K562 (cell line): ENCODE results near the gene TNC. TPM values are rescaled to one million over a fixed set of nuclear protein-coding genes. Genes with fewer than 3 reads are reported as not detected.

Experiments
- DDX20 ChIP-seq: fragments of 450-650 bp; IDR thresholded peaks from 2 replicates; pipeline ENCODE4 v1.6.1; 2016; ENCODE audit warnings: missing genetic modification characterization, low read depth, mild to moderate bottlenecking, missing compliant biosample characterization, moderate library complexity
- DMBX1 ChIP-seq: fragments of 250-450 bp; sonication (Bioruptor Pico); IDR thresholded peaks from 2 replicates; pipeline ENCODE4 v1.8.0; 2022; ENCODE audit warnings: inconsistent platforms, mild to moderate bottlenecking, moderate library complexity, borderline replicate concordance
- ETV5 ChIP-seq: sonication (generic); formaldehyde crosslinking; IDR thresholded peaks from 2 replicates; pipeline ENCODE4 v1.4.0; 2020; ENCODE audit warnings: low read depth, mild to moderate bottlenecking, missing genetic modification reagents
- SFPQ ChIP-seq: fragments of 200-400 bp; formaldehyde crosslinking; IDR thresholded peaks from 2 replicates; pipeline ENCODE4 v1.6.1; 2017; ENCODE audit warnings: mild to moderate bottlenecking, low read depth, low read length, moderate library complexity
- SIX5 ChIP-seq, 2 experiments: IDR thresholded peaks; 2 replicates each; pipeline ENCODE4 v1.6.1; 2011; ENCODE audit warnings: low read length in 2 of 2, borderline replicate concordance in 1 of 2, low read depth in 1 of 2, mild to moderate bottlenecking in 1 of 2, moderate library complexity in 1 of 2; ENCODE audit not compliant: insufficient read depth in 1 of 2
- SPI1 ChIP-seq: IDR thresholded peaks from 2 replicates; pipeline ENCODE4 v1.6.1; 2011; ENCODE audit warnings: low read depth, low read length, control low read depth, borderline replicate concordance
- TCF3 ChIP-seq: sonication (generic); formaldehyde crosslinking; IDR thresholded peaks from 2 replicates; pipeline ENCODE4 v1.4.0; 2020; ENCODE audit warnings: mild to moderate bottlenecking, missing genetic modification reagents
- TCF7 ChIP-seq: sonication (generic); IDR thresholded peaks from 2 replicates; pipeline ENCODE4 v1.6.1; 2016; ENCODE audit warnings: antibody characterized with exemption, borderline replicate concordance
- ZNF695 ChIP-seq: fragments of 450-650 bp; formaldehyde crosslinking; IDR thresholded peaks from 2 replicates; pipeline ENCODE4 v1.4.0; 2020; ENCODE audit warnings: mild to moderate bottlenecking, moderate library complexity
- polyA plus RNA-seq, 8 experiments: library from polyadenylated mRNA; depleted of rRNA in 4 of 8; stranded (reverse) in 5 of 8; unstranded in 3 of 8; fragments of >200 nt; fragmentation: Nextera tagmentation in 2 of 8; fragmentation: Illumina TruSeq in 1 of 8; extraction: Ambion mirVana in 2 of 8; extraction: Trizol in 1 of 8; gene quantifications; 2 replicates each; pipeline versions ENCODE4 v1.2.1 to v1.2.3, GENCODE V29; 2011 to 2014; ENCODE audit warnings: inconsistent platforms in 1 of 8, missing spikeins in 1 of 8
- total RNA-seq, 7 experiments: library from RNA; depleted of rRNA in 6 of 7; stranded (reverse); fragments of >200 nt in 6 of 7; fragmentation: Illumina TruSeq in 2 of 7; extraction: Trizol in 2 of 7; gene quantifications; 2 replicates each; pipeline versions ENCODE4 v1.2.1 to v1.2.3, GENCODE V29; 2011 to 2021; ENCODE audit warnings: low replicate concordance in 1 of 7
- TF ChIP-seq, protein P1 (sequence below): fragments of 450-650 bp; IDR thresholded peaks from 2 replicates; pipeline ENCODE4 v1.6.1; 2017; ENCODE audit warnings: antibody characterized with exemption, mild to moderate bottlenecking

The TNC gene
- total and polyA plus RNA-seq, 9 of the 15 experiments (the other 6 are each of a cell fraction or from before 2014, with no cell fraction given): under 0.01 to 0.29 TPM; not detected in 7

DNA sequence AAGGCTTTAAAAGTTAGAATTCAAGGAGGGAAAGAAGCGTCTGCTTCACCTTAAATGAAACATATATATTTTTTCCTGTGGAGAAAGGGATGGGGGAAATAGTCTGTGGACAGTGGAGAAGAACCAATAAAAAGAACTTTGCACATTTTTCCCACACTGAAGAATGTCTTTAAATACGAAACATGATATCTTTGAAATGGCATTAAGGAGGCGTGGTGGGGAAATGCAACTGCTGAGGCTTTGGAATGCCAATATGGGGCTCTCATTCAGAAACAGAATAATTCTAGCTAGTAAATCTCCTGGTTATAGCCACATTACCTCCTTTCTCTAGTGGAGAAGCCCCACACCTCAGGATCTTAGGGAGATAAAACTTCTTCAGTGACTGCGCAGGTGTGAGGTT, 46.8 kb downstream of the TNC start (continued):
- TF ChIP-seq SIX5 (IDR thresholded peaks at IDR 0.05; ENCODE audit: borderline replicate concordance in 1 of 2, insufficient read depth in 1 of 2, low read depth in 1 of 2, low read length in 2 of 2): no peak
- no peak for TF ChIP-seq ZNF695
- no peak for TF ChIP-seq TCF7
- no peak for TF ChIP-seq DDX20 (tag)
- no peak for TF ChIP-seq ETV5
- no peak for TF ChIP-seq DMBX1
- TF ChIP-seq SPI1: no peak
- TF ChIP-seq SFPQ: no peak
- TF ChIP-seq, protein P1, sequence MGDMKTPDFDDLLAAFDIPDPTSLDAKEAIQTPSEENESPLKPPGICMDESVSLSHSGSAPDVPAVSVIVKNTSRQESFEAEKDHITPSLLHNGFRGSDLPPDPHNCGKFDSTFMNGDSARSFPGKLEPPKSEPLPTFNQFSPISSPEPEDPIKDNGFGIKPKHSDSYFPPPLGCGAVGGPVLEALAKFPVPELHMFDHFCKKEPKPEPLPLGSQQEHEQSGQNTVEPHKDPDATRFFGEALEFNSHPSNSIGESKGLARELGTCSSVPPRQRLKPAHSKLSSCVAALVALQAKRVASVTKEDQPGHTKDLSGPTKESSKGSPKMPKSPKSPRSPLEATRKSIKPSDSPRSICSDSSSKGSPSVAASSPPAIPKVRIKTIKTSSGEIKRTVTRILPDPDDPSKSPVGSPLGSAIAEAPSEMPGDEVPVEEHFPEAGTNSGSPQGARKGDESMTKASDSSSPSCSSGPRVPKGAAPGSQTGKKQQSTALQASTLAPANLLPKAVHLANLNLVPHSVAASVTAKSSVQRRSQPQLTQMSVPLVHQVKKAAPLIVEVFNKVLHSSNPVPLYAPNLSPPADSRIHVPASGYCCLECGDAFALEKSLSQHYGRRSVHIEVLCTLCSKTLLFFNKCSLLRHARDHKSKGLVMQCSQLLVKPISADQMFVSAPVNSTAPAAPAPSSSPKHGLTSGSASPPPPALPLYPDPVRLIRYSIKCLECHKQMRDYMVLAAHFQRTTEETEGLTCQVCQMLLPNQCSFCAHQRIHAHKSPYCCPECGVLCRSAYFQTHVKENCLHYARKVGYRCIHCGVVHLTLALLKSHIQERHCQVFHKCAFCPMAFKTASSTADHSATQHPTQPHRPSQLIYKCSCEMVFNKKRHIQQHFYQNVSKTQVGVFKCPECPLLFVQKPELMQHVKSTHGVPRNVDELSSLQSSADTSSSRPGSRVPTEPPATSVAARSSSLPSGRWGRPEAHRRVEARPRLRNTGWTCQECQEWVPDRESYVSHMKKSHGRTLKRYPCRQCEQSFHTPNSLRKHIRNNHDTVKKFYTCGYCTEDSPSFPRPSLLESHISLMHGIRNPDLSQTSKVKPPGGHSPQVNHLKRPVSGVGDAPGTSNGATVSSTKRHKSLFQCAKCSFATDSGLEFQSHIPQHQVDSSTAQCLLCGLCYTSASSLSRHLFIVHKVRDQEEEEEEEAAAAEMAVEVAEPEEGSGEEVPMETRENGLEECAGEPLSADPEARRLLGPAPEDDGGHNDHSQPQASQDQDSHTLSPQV: no peak
- TF ChIP-seq TCF3 (CRISPR knock-in tag): no peak
